Activated naive CD4-positive, alpha-beta T cell treated with anti-CD3 and anti-CD28 coated beads, Interleukin-2, amount 10 ng/mL, durations not matched to agents 7 days and 5 days (primary cell): ENCODE results near the gene BEAN1.

Experiments
- CTCF ChIA-PET: fragments of 350-600 bp; sonication (Branson Sonifier 250); formaldehyde crosslinking; loops from one replicate; lab custom pipeline; 2021; ENCODE audit warnings: antibody characterized with exemption; lab: Charles Lee
- DNase-seq: peaks from one replicate; pipeline ENCODE4 v3.0.0-alpha.2; 2020
- H3K27ac Mint-ChIP-seq: one replicate; pipeline ENCODE4 v1.8.0; 2021; ENCODE audit warnings: mild to moderate bottlenecking, moderate library complexity, mixed read lengths
- H3K27me3 Mint-ChIP-seq: one replicate; pipeline ENCODE4 v1.8.0; 2021; ENCODE audit warnings: mild to moderate bottlenecking, mixed read lengths
- H3K36me3 Mint-ChIP-seq: one replicate; pipeline ENCODE4 v1.8.0; 2021; ENCODE audit warnings: mixed read lengths
- H3K4me1 Mint-ChIP-seq: one replicate; pipeline ENCODE4 v1.8.0; 2021; ENCODE audit warnings: mixed read lengths
- H3K4me3 Mint-ChIP-seq: one replicate; pipeline ENCODE4 v1.8.0; 2021; ENCODE audit warnings: mild to moderate bottlenecking, moderate library complexity, mixed read lengths
- H3K9me3 Mint-ChIP-seq: one replicate; pipeline ENCODE4 v1.8.0; 2021; ENCODE audit warnings: mixed read lengths

Gene BEAN1

GRCh38 chr16:66516509-66516807 is 89.4 kb downstream of the BEAN1 start:
- peak overlapping the region; percentile 52 for H3K4me3 Mint-ChIP-seq
- peaks cover 3% of the 10 kb centered on the region for H3K36me3 Mint-ChIP-seq
- H3K9me3 Mint-ChIP-seq: no peaks in the 10 kb centered on the region
- peaks cover 72% of the 10 kb centered on the region for H3K4me1 Mint-ChIP-seq
- CTCF ChIA-PET: interaction anchor here (0.6 to 1.5 kb wide), 9 partner anchors 32 to 172 kb away, joined by 3 to 16 read pairs (median 7); partner anchors contain the start of gene CKLF
- H3K27me3 Mint-ChIP-seq: peaks cover 4% of the 10 kb centered on the region
- peak overlapping the region; percentile 91 for H3K27ac Mint-ChIP-seq
- DNase-seq: no peak

GRCh38 chr16:66516808-66517585 is 89.9 kb downstream of the BEAN1 start:
- Mint-ChIP-seq H3K4me3 (peak overlapping the region; percentile 52), H3K36me3 (peaks cover 3% of the 10 kb centered on the region), H3K27me3 (peaks cover 4% of the 10 kb centered on the region), H3K27ac (peak overlapping the region; percentile 91), H3K9me3 (no peaks in the 10 kb centered on the region), H3K4me1 (peaks cover 76% of the 10 kb centered on the region)
- CTCF ChIA-PET: interaction anchor here (0.9 to 1.6 kb wide), 6 partner anchors 32 to 72 kb away, joined by 3 to 5 read pairs (median 3); partner anchors contain the start of genes CKLF and CMTM2
- DNase-seq: peak; percentile 86

GRCh38 chr16:66517586-66518263 is 90.6 kb downstream of the BEAN1 start:
- no peak for DNase-seq
- no peaks in the 10 kb centered on the region for H3K9me3 Mint-ChIP-seq
- CTCF ChIA-PET: interaction anchor here (0.7 to 1.6 kb wide), 7 partner anchors 31 to 72 kb away, joined by 3 to 5 read pairs (median 3); partner anchors contain the start of genes CKLF, CMTM2 and TK2

GRCh38 chr16:66519482-66520373 is 92.6 kb downstream of the BEAN1 start:
- H3K4me1 Mint-ChIP-seq: peaks cover 97% of the 10 kb centered on the region
- H3K9me3 Mint-ChIP-seq: no peaks in the 10 kb centered on the region
- peaks cover 4% of the 10 kb centered on the region for H3K27me3 Mint-ChIP-seq
- DNase-seq: no peak
- H3K36me3 Mint-ChIP-seq: peaks cover 2% of the 10 kb centered on the region
- no peak overlapping the region for H3K4me3 Mint-ChIP-seq
- peak overlapping the region; percentile 70 for H3K27ac Mint-ChIP-seq
- CTCF ChIA-PET: interaction anchor here (1.1 to 6.3 kb wide), 2 partner anchors 32 to 88 kb away, joined by 3 to 39 read pairs; partner anchors contain the start of genes CKLF and TK2

More at GRCh38 chr16:66517586-66518263, 90.6 kb downstream of the BEAN1 start:
- Mint-ChIP-seq H3K4me3 (no peak overlapping the region), H3K4me1 (peaks cover 81% of the 10 kb centered on the region), H3K27me3 (peaks cover 4% of the 10 kb centered on the region), H3K27ac (peak overlapping the region; percentile 91), H3K36me3 (peaks cover 3% of the 10 kb centered on the region)

GRCh38 chr16:66520406-66521170 is 93.5 kb downstream of the BEAN1 start:
- H3K4me3 Mint-ChIP-seq: no peak overlapping the region
- CTCF ChIA-PET: interaction anchor here (1.1 to 6.3 kb wide), 4 partner anchors 31 to 87 kb away, joined by 3 to 39 read pairs (median 8); partner anchors contain the start of genes CKLF and TK2

GRCh38 chr16:66521252-66521713 is 94.2 kb downstream of the BEAN1 start:
- Mint-ChIP-seq H3K36me3 (peaks cover 2% of the 10 kb centered on the region), H3K27me3 (peaks cover 4% of the 10 kb centered on the region), H3K9me3 (no peaks in the 10 kb centered on the region), H3K27ac (peak overlapping the region; percentile 91), H3K4me3 (peak overlapping the region; percentile 51), H3K4me1 (peaks cover 97% of the 10 kb centered on the region)
- CTCF ChIA-PET: interaction anchor here (1.0 to 6.3 kb wide), 7 partner anchors 23 to 114 kb away, joined by 3 to 39 read pairs (median 3); partner anchors contain the start of genes CKLF and TK2
- DNase-seq: no peak

More at GRCh38 chr16:66520406-66521170, 93.5 kb downstream of the BEAN1 start:
- Mint-ChIP-seq H3K27ac (peak overlapping the region; percentile 70), H3K36me3 (peaks cover 2% of the 10 kb centered on the region), H3K9me3 (no peaks in the 10 kb centered on the region), H3K27me3 (peaks cover 4% of the 10 kb centered on the region), H3K4me1 (peaks cover 97% of the 10 kb centered on the region)
- DNase-seq: no peak

- peaks cover 97% of the 10 kb centered on the region for H3K4me1 Mint-ChIP-seq
- CTCF ChIA-PET: interaction anchor here (0.8 to 6.3 kb wide), 9 partner anchors 9 to 115 kb away, joined by 3 to 39 read pairs (median 3); partner anchors contain the start of genes CKLF and TK2
- H3K27ac Mint-ChIP-seq: peak overlapping the region; percentile 91
- peak overlapping the region; percentile 51 for H3K4me3 Mint-ChIP-seq
- H3K9me3 Mint-ChIP-seq: no peaks in the 10 kb centered on the region
- DNase-seq: peak; percentile 92
- peaks cover 4% of the 10 kb centered on the region for H3K27me3 Mint-ChIP-seq
- peaks cover 2% of the 10 kb centered on the region for H3K36me3 Mint-ChIP-seq
These were observed 95.1 kb downstream of the BEAN1 start for GRCh38 chr16:66521951-66522771.

- peaks cover 7% of the 10 kb centered on the region for H3K36me3 Mint-ChIP-seq
- H3K9me3 Mint-ChIP-seq: no peaks in the 10 kb centered on the region
- H3K27me3 Mint-ChIP-seq: peaks cover 4% of the 10 kb centered on the region
- peaks cover 97% of the 10 kb centered on the region for H3K4me1 Mint-ChIP-seq
- DNase-seq: no peak
- peak overlapping the region; percentile 43 for H3K4me3 Mint-ChIP-seq
- CTCF ChIA-PET: interaction anchor here (0.6 to 6.3 kb wide), 7 partner anchors 10 to 352 kb away, joined by 3 to 39 read pairs (median 3); partner anchors contain the start of genes CKLF and TK2
- H3K27ac Mint-ChIP-seq: peak overlapping the region; percentile 91
These were observed 95.9 kb downstream of the BEAN1 start for GRCh38 chr16:66522816-66523590.

- Mint-ChIP-seq H3K4me3 (peak overlapping the region; percentile 52), H3K27me3 (peaks cover 4% of the 10 kb centered on the region), H3K4me1 (peaks cover 98% of the 10 kb centered on the region), H3K27ac (peak overlapping the region; percentile 91), H3K36me3 (peaks cover 7% of the 10 kb centered on the region), H3K9me3 (no peaks in the 10 kb centered on the region)
- peak; percentile 70 for DNase-seq
- CTCF ChIA-PET: interaction anchor here (0.7 to 6.3 kb wide), 4 partner anchors 13 to 65 kb away, joined by 3 to 39 read pairs (median 7); partner anchors contain the start of genes CKLF and TK2
These were observed 96.8 kb downstream of the BEAN1 start for GRCh38 chr16:66523861-66524354.

GRCh38 chr16:66524601-66525164 is 97.6 kb downstream of the BEAN1 start:
- Mint-ChIP-seq H3K27me3 (peaks cover 4% of the 10 kb centered on the region), H3K36me3 (peaks cover 8% of the 10 kb centered on the region), H3K27ac (peak overlapping the region; percentile 91), H3K4me3 (peak overlapping the region; percentile 51), H3K4me1 (peaks cover 93% of the 10 kb centered on the region), H3K9me3 (no peaks in the 10 kb centered on the region)
- DNase-seq: peak; percentile 50
- CTCF ChIA-PET: interaction anchor here (1.6 to 6.3 kb wide), 4 partner anchors 13 to 65 kb away, joined by 5 to 39 read pairs (median 7); partner anchors contain the start of genes CKLF and TK2
